ENCODE data around the gene NAPB.

NAPB gene

GRCh38 chr20:23391707-23392310, 29.5 kb downstream of the NAPB start:
- H3K79me2 ChIP-seq (ENCODE audit: low read length), result peaks cover 4% of the 10 kb centered on the region
- no peaks in the 10 kb centered on the region for H3K27me3 ChIP-seq (replicated peaks; ENCODE audit: insufficient read depth, low read length)
- no peaks in the 10 kb centered on the region for H3K9me3 ChIP-seq (replicated peaks; ENCODE audit: insufficient read depth, low read length)
- H3K4me3 ChIP-seq (ENCODE audit: low read length), result no peak overlapping the region
- no peaks in the 10 kb centered on the region for H4K20me1 ChIP-seq (ENCODE audit: insufficient read depth, low read length)
- no peak overlapping the region for H3K27ac ChIP-seq (ENCODE audit: low read length)
- TF ChIP-seq CTCF (IDR thresholded peaks at IDR 0.05; ENCODE audit: low read length) (no peak), EZH2 (optimal IDR thresholded peaks at IDR 0.05; ENCODE audit: low read depth, low read length) (no peak), EZH2phosphoT487 (IDR thresholded peaks at IDR 0.05; ENCODE audit: low read length) (no peak)
- no peak overlapping the region for H3K4me2 ChIP-seq (ENCODE audit: low read depth, low read length)
- no peaks in the 10 kb centered on the region for H3F3A ChIP-seq (ENCODE audit: insufficient read depth, low read length)
- no peaks in the 10 kb centered on the region for H3K4me1 ChIP-seq (ENCODE audit: low read length)
- no peak overlapping the region for H3K9ac ChIP-seq (ENCODE audit: low read length)
- H2AFZ ChIP-seq (ENCODE audit: low read length), result no peak overlapping the region
- H3K9me2 ChIP-seq (replicated peaks; ENCODE audit: insufficient read depth, low read length), result no peaks in the 10 kb centered on the region
- DNase-seq, result no peak
- peaks cover 4% of the 10 kb centered on the region; the same call in 1 of the 2 replicates for H3K36me3 ChIP-seq (replicated peaks; ENCODE audit: insufficient read depth, low read length)

DNA sequence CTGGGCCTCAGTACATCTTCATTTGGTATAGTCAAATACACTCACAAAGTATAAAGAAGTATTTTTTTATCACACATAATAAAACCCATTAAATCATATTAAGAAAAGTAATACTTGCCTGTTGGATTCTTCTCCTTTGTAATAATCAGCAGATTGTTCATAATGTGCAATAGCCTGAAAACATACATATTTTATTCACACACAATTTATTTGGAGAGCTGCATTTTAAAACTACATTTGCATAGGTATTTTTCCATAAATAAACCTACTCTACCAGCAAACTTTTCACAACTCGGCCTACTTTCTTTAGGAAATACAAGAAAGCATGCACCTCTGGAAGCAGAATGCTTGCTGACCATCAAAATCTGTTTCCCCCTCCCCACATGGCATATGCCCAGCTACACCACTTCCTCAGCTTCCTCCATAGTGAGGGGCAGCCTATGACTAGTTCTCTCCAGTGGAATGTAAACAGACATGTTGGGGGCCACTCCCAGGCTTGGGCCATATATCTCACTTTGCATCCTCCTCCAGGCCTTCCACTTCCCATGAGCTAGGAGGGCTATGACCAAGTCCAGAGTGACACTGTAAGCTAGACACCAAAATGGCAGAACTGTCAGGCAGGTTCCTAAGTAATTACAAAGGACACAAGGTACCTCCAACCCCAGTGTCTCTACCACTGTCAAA, 31.1 kb downstream of the NAPB start:
- H3K4me2 ChIP-seq (ENCODE audit: low read depth, low read length), result no peak overlapping the region
- H3K9ac ChIP-seq (ENCODE audit: low read length), result no peak overlapping the region
- no peak for DNase-seq
- H3K27ac ChIP-seq (ENCODE audit: low read length), result no peak overlapping the region
- H3K27me3 ChIP-seq (replicated peaks; ENCODE audit: insufficient read depth, low read length), result no peaks in the 10 kb centered on the region
- H4K20me1 ChIP-seq (ENCODE audit: insufficient read depth, low read length), result no peaks in the 10 kb centered on the region
- no peaks in the 10 kb centered on the region for H3F3A ChIP-seq (ENCODE audit: insufficient read depth, low read length)
- H3K79me2 ChIP-seq (ENCODE audit: low read length), result peaks cover 3% of the 10 kb centered on the region; the same call in 1 of the 2 replicates
- H3K4me1 ChIP-seq (ENCODE audit: low read length), result no peaks in the 10 kb centered on the region
- TF ChIP-seq CTCF (IDR thresholded peaks at IDR 0.05; ENCODE audit: low read length) (no peak), EZH2phosphoT487 (IDR thresholded peaks at IDR 0.05; ENCODE audit: low read length) (no peak), EZH2 (optimal IDR thresholded peaks at IDR 0.05; ENCODE audit: low read depth, low read length) (no peak)
- no peaks in the 10 kb centered on the region for H3K9me2 ChIP-seq (replicated peaks; ENCODE audit: insufficient read depth, low read length)
- H2AFZ ChIP-seq (ENCODE audit: low read length), result no peak overlapping the region
- 0 out of 2 replicates have a peak, but pooled peaks cover 4% of the 10 kb centered on the region for H3K36me3 ChIP-seq (replicated peaks; ENCODE audit: insufficient read depth, low read length)
- no peaks in the 10 kb centered on the region for H3K9me3 ChIP-seq (replicated peaks; ENCODE audit: insufficient read depth, low read length)
- no peak overlapping the region for H3K4me3 ChIP-seq (ENCODE audit: low read length)

DNA sequence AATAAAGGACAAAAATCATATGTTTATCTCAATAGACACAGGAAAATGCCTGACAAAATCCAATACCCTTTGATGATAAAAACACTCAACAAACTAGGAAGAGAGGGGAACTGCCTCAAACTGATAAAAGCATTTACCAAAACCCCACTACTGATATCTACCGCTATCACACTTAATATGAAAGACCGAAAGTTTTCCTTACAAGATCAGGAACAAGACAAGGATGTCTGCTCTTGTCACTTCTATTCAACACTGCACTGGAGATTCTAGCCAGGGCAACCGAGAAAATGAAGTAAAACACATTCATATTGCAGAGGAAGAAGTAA, 34.2 kb downstream of the NAPB start:
- H3K9ac ChIP-seq (ENCODE audit: low read length), result no peak overlapping the region
- no peaks in the 10 kb centered on the region for H3K9me2 ChIP-seq (replicated peaks; ENCODE audit: insufficient read depth, low read length)
- no peak overlapping the region for H3K4me2 ChIP-seq (ENCODE audit: low read depth, low read length)
- DNase-seq, result no peak
- H3K79me2 ChIP-seq (ENCODE audit: low read length), result peaks cover 3% of the 10 kb centered on the region; the same call in 1 of the 2 replicates
- no peaks in the 10 kb centered on the region for H3K27me3 ChIP-seq (replicated peaks; ENCODE audit: insufficient read depth, low read length)
- H3K4me1 ChIP-seq (ENCODE audit: low read length), result no peaks in the 10 kb centered on the region
- TF ChIP-seq CTCF (IDR thresholded peaks at IDR 0.05; ENCODE audit: low read length), result no peak
- no peak for TF ChIP-seq EZH2phosphoT487 (IDR thresholded peaks at IDR 0.05; ENCODE audit: low read length)
- TF ChIP-seq EZH2 (optimal IDR thresholded peaks at IDR 0.05; ENCODE audit: low read depth, low read length), result no peak
- H3F3A ChIP-seq (ENCODE audit: insufficient read depth, low read length), result no peaks in the 10 kb centered on the region
- no peak overlapping the region for H3K27ac ChIP-seq (ENCODE audit: low read length)
- no peak overlapping the region for H2AFZ ChIP-seq (ENCODE audit: low read length)
- H3K9me3 ChIP-seq (replicated peaks; ENCODE audit: insufficient read depth, low read length), result no peaks in the 10 kb centered on the region
- no peaks in the 10 kb centered on the region for H4K20me1 ChIP-seq (ENCODE audit: insufficient read depth, low read length)
- H3K4me3 ChIP-seq (ENCODE audit: low read length), result no peak overlapping the region
- peaks cover 4% of the 10 kb centered on the region; the same call in 1 of the 2 replicates for H3K36me3 ChIP-seq (replicated peaks; ENCODE audit: insufficient read depth, low read length)

Measured in MM.1S (cell line).